ENCODE measurements around the gene KCNK3.

DNA sequence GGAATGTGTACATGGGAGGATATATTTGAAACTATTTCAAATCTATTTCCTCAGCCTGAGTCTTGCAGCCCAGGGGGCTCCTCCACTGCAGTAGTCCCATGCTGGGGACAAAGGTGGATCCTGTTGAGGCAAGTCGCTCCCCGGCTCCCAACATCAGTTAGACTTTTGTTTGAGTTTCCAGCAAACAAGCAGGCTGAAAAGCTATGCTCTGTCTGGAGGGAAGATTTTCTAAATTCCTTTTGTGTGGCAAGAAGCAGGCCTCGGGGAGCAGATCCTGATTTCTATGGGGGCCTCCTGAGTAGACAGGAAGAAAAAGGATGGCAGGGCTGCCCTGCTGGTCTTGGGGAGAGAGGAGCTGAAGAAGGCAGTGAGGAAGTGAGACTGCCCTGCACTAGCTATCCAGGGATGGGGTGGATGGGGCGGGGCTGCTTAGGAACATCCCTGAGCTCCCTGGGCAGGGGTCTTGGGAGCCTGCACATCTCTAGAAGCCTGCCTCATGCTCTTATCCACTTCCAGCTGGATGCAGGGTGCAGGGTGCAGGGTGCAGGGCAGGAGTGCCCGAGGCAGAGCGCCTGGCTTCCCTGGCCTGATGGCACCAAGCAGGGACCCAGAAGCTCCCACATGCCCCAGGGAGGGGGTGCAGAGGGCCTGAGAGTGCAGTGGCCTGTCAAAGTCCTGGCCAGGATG lies 45.4 kb upstream of the KCNK3 start:
- TF ChIP-seq, protein P1, sequence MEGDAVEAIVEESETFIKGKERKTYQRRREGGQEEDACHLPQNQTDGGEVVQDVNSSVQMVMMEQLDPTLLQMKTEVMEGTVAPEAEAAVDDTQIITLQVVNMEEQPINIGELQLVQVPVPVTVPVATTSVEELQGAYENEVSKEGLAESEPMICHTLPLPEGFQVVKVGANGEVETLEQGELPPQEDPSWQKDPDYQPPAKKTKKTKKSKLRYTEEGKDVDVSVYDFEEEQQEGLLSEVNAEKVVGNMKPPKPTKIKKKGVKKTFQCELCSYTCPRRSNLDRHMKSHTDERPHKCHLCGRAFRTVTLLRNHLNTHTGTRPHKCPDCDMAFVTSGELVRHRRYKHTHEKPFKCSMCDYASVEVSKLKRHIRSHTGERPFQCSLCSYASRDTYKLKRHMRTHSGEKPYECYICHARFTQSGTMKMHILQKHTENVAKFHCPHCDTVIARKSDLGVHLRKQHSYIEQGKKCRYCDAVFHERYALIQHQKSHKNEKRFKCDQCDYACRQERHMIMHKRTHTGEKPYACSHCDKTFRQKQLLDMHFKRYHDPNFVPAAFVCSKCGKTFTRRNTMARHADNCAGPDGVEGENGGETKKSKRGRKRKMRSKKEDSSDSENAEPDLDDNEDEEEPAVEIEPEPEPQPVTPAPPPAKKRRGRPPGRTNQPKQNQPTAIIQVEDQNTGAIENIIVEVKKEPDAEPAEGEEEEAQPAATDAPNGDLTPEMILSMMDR (IDR thresholded peaks at IDR 0.05): no peak
- TF ChIP-seq ZFX (IDR thresholded peaks at IDR 0.05; ENCODE audit: borderline replicate concordance): no peak
